Immature natural killer cell (primary cell): ENCODE results near the gene SLCO4A1. TPM values are rescaled to one million over a fixed set of nuclear protein-coding genes. Genes with fewer than 3 reads are reported as not detected.
A peak's percentile ranks its signal among the peaks of the same experiment; 100 is the strongest.

Experiments used
- DNase-seq, 3 donors: peaks; one replicate each; pipeline ENCODE4 v3.0.0; 2022; ENCODE audit warnings: mixed read lengths in 1 of 3
- H3K27ac Mint-ChIP-seq, 6 donors: one replicate each; pipeline ENCODE4 v1.8.0; 2020; ENCODE audit warnings: mixed read lengths in 6 of 6, mild to moderate bottlenecking in 5 of 6, inconsistent platforms in 4 of 6, moderate library complexity in 3 of 6
- H3K27me3 Mint-ChIP-seq, 3 donors: one replicate each; pipeline ENCODE4 v1.8.0; 2020 to 2021; ENCODE audit warnings: low read depth in 3 of 3, mild to moderate bottlenecking in 3 of 3, mixed read lengths in 3 of 3, moderate library complexity in 3 of 3, inconsistent platforms in 1 of 3
- H3K36me3 Mint-ChIP-seq, 3 donors: one replicate each; pipeline ENCODE4 v1.8.0; 2020; ENCODE audit warnings: mixed read lengths in 3 of 3, inconsistent platforms in 2 of 3, mild to moderate bottlenecking in 2 of 3
- H3K4me1 Mint-ChIP-seq, 2 donors: one replicate each; pipeline ENCODE4 v1.8.0; 2020; ENCODE audit warnings: inconsistent platforms in 2 of 2, mild to moderate bottlenecking in 2 of 2, mixed read lengths in 2 of 2, moderate library complexity in 1 of 2
- H3K4me3 Mint-ChIP-seq, 5 donors: one replicate each; pipeline ENCODE4 v1.8.0; 2020; ENCODE audit warnings: mild to moderate bottlenecking in 5 of 5, mixed read lengths in 5 of 5, inconsistent platforms in 3 of 5, moderate library complexity in 3 of 5
- H3K9me3 Mint-ChIP-seq, 6 donors: one replicate each; pipeline ENCODE4 v1.8.0; 2020; ENCODE audit warnings: mild to moderate bottlenecking in 6 of 6, mixed read lengths in 6 of 6, inconsistent platforms in 4 of 6, moderate library complexity in 3 of 6
- polyA plus RNA-seq, 3 donors: library from polyadenylated mRNA; unstranded; fragments of 300-500 nt; fragmentation: Illumina TruSeq; gene quantifications; one replicate each; pipeline ENCODE4 v1.2.3, GENCODE V29; 2021

SLCO4A1 gene
- under 1 TPM in 2 of 3 donors, not detected in 1; 0.34 to 0.40 TPM for polyA plus RNA-seq

- peak within 1 kb of the TSS in 1 of 6 donors; percentile 30 for H3K27ac Mint-ChIP-seq
- H3K36me3 Mint-ChIP-seq = no peaks in the 10 kb centered on the region
- H3K4me3 Mint-ChIP-seq = peak within 1 kb of the TSS; percentile 77 to 82 (median 79)
- H3K27me3 Mint-ChIP-seq = peaks cover 0 to 3% (median 0%) of the 10 kb centered on the region in 3 donors
- peaks cover 7 to 11% of the 10 kb centered on the region in 2 donors for H3K4me1 Mint-ChIP-seq
- peak; percentile 82 to 83 (median 83) for DNase-seq
- peaks cover 0 to 1% (median 0%) of the 10 kb centered on the region in 6 donors for H3K9me3 Mint-ChIP-seq
Observed at GRCh38 chr20:62642051-62642665, at the start of gene SLCO4A1. Gene SLCO4A1 (plus strand): TSS chr20:62642503. CDS start chr20:62656455, 13,952 bp downstream.

GRCh38 chr20:62592506-62593177 is 49.7 kb upstream of the SLCO4A1 start:
- no peak overlapping the region for H3K27ac Mint-ChIP-seq
- no peak for DNase-seq
- peaks cover 3 to 11% (median 5%) of the 10 kb centered on the region in 3 donors for H3K27me3 Mint-ChIP-seq
- peaks cover 0 to 1% of the 10 kb centered on the region in 2 donors for H3K4me1 Mint-ChIP-seq
- H3K36me3 Mint-ChIP-seq = no peaks in the 10 kb centered on the region
- H3K4me3 Mint-ChIP-seq = no peak overlapping the region
- no peaks in the 10 kb centered on the region for H3K9me3 Mint-ChIP-seq

GRCh38 chr20:62593616-62594015 is 48.7 kb upstream of the SLCO4A1 start:
- Mint-ChIP-seq H3K27me3 (peaks cover 3 to 15% (median 5%) of the 10 kb centered on the region in 3 donors), H3K9me3 (no peaks in the 10 kb centered on the region), H3K36me3 (no peaks in the 10 kb centered on the region), H3K4me1 (peaks cover 0 to 3% of the 10 kb centered on the region in 2 donors), H3K4me3 (no peak overlapping the region), H3K27ac (no peak overlapping the region)
- DNase-seq = no peak

GRCh38 chr20:62595069-62595468 is 47.2 kb upstream of the SLCO4A1 start:
- no peak for DNase-seq
- no peak overlapping the region for H3K27ac Mint-ChIP-seq
- no peak overlapping the region for H3K4me3 Mint-ChIP-seq
- no peaks in the 10 kb centered on the region for H3K36me3 Mint-ChIP-seq
- H3K4me1 Mint-ChIP-seq = peaks cover 0 to 9% of the 10 kb centered on the region in 2 donors
- no peaks in the 10 kb centered on the region for H3K9me3 Mint-ChIP-seq
- peaks cover 3 to 15% (median 5%) of the 10 kb centered on the region in 3 donors for H3K27me3 Mint-ChIP-seq

GRCh38 chr20:62595491-62595890 is 46.8 kb upstream of the SLCO4A1 start:
- H3K27me3 Mint-ChIP-seq = peaks cover 3 to 15% (median 5%) of the 10 kb centered on the region in 3 donors

GRCh38 chr20:62596486-62596885 is 45.8 kb upstream of the SLCO4A1 start:
- H3K4me1 Mint-ChIP-seq = peaks cover 6 to 12% of the 10 kb centered on the region in 2 donors
- H3K27me3 Mint-ChIP-seq = peaks cover 1 to 15% (median 5%) of the 10 kb centered on the region in 3 donors
- no peaks in the 10 kb centered on the region for H3K9me3 Mint-ChIP-seq
- DNase-seq = no peak
- no peak overlapping the region for H3K27ac Mint-ChIP-seq
- H3K4me3 Mint-ChIP-seq = no peak overlapping the region
- no peaks in the 10 kb centered on the region for H3K36me3 Mint-ChIP-seq

More at GRCh38 chr20:62595491-62595890, 46.8 kb upstream of the SLCO4A1 start:
- Mint-ChIP-seq H3K27ac (no peak overlapping the region), H3K4me1 (peaks cover 0 to 9% of the 10 kb centered on the region in 2 donors), H3K36me3 (no peaks in the 10 kb centered on the region), H3K4me3 (no peak overlapping the region), H3K9me3 (no peaks in the 10 kb centered on the region)
- no peak for DNase-seq

- no peak for DNase-seq
- Mint-ChIP-seq H3K36me3 (no peaks in the 10 kb centered on the region), H3K27me3 (peaks cover 1 to 15% (median 4%) of the 10 kb centered on the region in 3 donors), H3K4me1 (peaks cover 10 to 13% of the 10 kb centered on the region in 2 donors), H3K27ac (no peak overlapping the region), H3K4me3 (no peak overlapping the region), H3K9me3 (no peaks in the 10 kb centered on the region)
Observed at GRCh38 chr20:62596921-62597320, 45.4 kb upstream of the SLCO4A1 start.

- Mint-ChIP-seq H3K27me3 (peaks cover 1 to 15% (median 3%) of the 10 kb centered on the region in 3 donors), H3K36me3 (no peaks in the 10 kb centered on the region), H3K27ac (no peak overlapping the region), H3K9me3 (no peaks in the 10 kb centered on the region), H3K4me1 (peaks cover 16 to 20% of the 10 kb centered on the region in 2 donors), H3K4me3 (no peak overlapping the region)
- DNase-seq = no peak
Observed at GRCh38 chr20:62597416-62598115, 44.7 kb upstream of the SLCO4A1 start.

GRCh38 chr20:62598761-62599194 is 43.5 kb upstream of the SLCO4A1 start:
- no peak for DNase-seq
- no peaks in the 10 kb centered on the region for H3K36me3 Mint-ChIP-seq
- no peak overlapping the region for H3K27ac Mint-ChIP-seq
- no peak overlapping the region for H3K4me3 Mint-ChIP-seq
- H3K9me3 Mint-ChIP-seq = no peaks in the 10 kb centered on the region
- H3K4me1 Mint-ChIP-seq = peaks cover 27 to 31% of the 10 kb centered on the region in 2 donors
- peaks cover 3 to 15% (median 6%) of the 10 kb centered on the region in 3 donors for H3K27me3 Mint-ChIP-seq

GRCh38 chr20:62599216-62600110 is 42.8 kb upstream of the SLCO4A1 start:
- H3K27me3 Mint-ChIP-seq = peaks cover 3 to 15% (median 6%) of the 10 kb centered on the region in 3 donors
- H3K9me3 Mint-ChIP-seq = no peaks in the 10 kb centered on the region
- no peak overlapping the region for H3K4me3 Mint-ChIP-seq
- no peak overlapping the region for H3K27ac Mint-ChIP-seq
- DNase-seq = no peak
- H3K4me1 Mint-ChIP-seq = peaks cover 27 to 38% of the 10 kb centered on the region in 2 donors
- no peaks in the 10 kb centered on the region for H3K36me3 Mint-ChIP-seq

- Mint-ChIP-seq H3K27me3 (peaks cover 3 to 6% (median 5%) of the 10 kb centered on the region in 3 donors), H3K4me1 (peaks cover 41 to 54% of the 10 kb centered on the region in 2 donors), H3K4me3 (peak overlapping the region in 2 of 5 donors; percentile 7 to 12), H3K27ac (peak overlapping the region in 5 of 6 donors; percentile 31 to 97 (median 81)), H3K36me3 (no peaks in the 10 kb centered on the region), H3K9me3 (no peaks in the 10 kb centered on the region)
- no peak for DNase-seq
Observed at GRCh38 chr20:62601172-62601571, 41.1 kb upstream of the SLCO4A1 start.

- Mint-ChIP-seq H3K36me3 (no peaks in the 10 kb centered on the region), H3K27me3 (peaks cover 2 to 5% (median 5%) of the 10 kb centered on the region in 3 donors), H3K9me3 (no peaks in the 10 kb centered on the region), H3K27ac (peak overlapping the region; percentile 81 to 97 (median 96)), H3K4me1 (peaks cover 45 to 58% of the 10 kb centered on the region in 2 donors), H3K4me3 (peak overlapping the region in 1 of 5 donors; percentile 7)
- DNase-seq = no peak
Observed at GRCh38 chr20:62601714-62602113, 40.6 kb upstream of the SLCO4A1 start.

GRCh38 chr20:62602550-62602949 is 39.8 kb upstream of the SLCO4A1 start:
- peak overlapping the region; percentile 77 to 87 (median 81) for H3K4me3 Mint-ChIP-seq
- no peaks in the 10 kb centered on the region for H3K36me3 Mint-ChIP-seq
- H3K9me3 Mint-ChIP-seq = no peaks in the 10 kb centered on the region
- DNase-seq = peak; percentile 34 to 49 (median 45)
- H3K27me3 Mint-ChIP-seq = peaks cover 0 to 5% (median 4%) of the 10 kb centered on the region in 3 donors
- H3K27ac Mint-ChIP-seq = peak overlapping the region; percentile 81 to 97 (median 96)
- peaks cover 51 to 62% of the 10 kb centered on the region in 2 donors for H3K4me1 Mint-ChIP-seq
